OCI-LY3 (cell line): Measurements from ENCODE around the gene ZNF142.
A peak's percentile ranks its signal among the peaks of the same experiment; 100 is the strongest.

Source experiments
- H2AFZ ChIP-seq: fragments of 200-600, 300-600 bp; shearing (Covaris generic); 2 replicates; pipeline ENCODE4 v1.6.0; 2014; ENCODE audit warnings: antibody characterized with exemption, low read depth, low read length
- H3K27ac ChIP-seq: fragments of 200-600, 300-600 bp; sonication (generic); 2 replicates; pipeline ENCODE4 v1.5.1; 2014; ENCODE audit warnings: mild to moderate bottlenecking, low read length, moderate library complexity, mixed read lengths
- H3K27me3 ChIP-seq: fragments of 200-600, 300-600 bp; sonication (generic); 2 replicates; pipeline ENCODE4 v1.6.1; 2014; ENCODE audit warnings: low read depth, low read length, mixed read lengths
- H3K36me3 ChIP-seq: fragments of 200-600, 300-600 bp; sonication (generic); replicated peaks from 2 replicates; pipeline ENCODE3; 2014; ENCODE audit warnings: low read depth, low read length, mixed read lengths
- H3K4me1 ChIP-seq: fragments of 300-600, 200-600 bp; sonication (generic); 2 replicates; pipeline ENCODE4 v1.6.1; 2014; ENCODE audit warnings: low read length, mixed read lengths
- H3K4me2 ChIP-seq: fragments of 200-600, 300-600 bp; sonication (generic); 2 replicates; pipeline ENCODE4 v1.6.1; 2014; ENCODE audit warnings: low read length, mixed read lengths
- H3K4me3 ChIP-seq: fragments of 300-600, 200-600 bp; sonication (generic); 2 replicates; pipeline ENCODE4 v1.5.1; 2014; ENCODE audit warnings: antibody characterized with exemption, mild to moderate bottlenecking, low read length, moderate library complexity
- H3K79me2 ChIP-seq: fragments of 300-600, 200-600 bp; shearing (Covaris generic); 2 replicates; pipeline ENCODE4 v1.6.1; 2014; ENCODE audit warnings: mild to moderate bottlenecking, low read length, mixed read lengths
- H3K9ac ChIP-seq: fragments of 300-600, 200-600 bp; shearing (Covaris generic); 2 replicates; pipeline ENCODE4 v1.6.0; 2014; ENCODE audit warnings: mild to moderate bottlenecking, low read length, moderate library complexity
- H3K9me3 ChIP-seq: fragments of 200-600, 300-600 bp; shearing (Covaris generic); 2 replicates; pipeline ENCODE4 v1.6.1; 2014; ENCODE audit warnings: low read length, mixed read lengths; ENCODE audit not compliant: insufficient read depth
- H4K20me1 ChIP-seq: fragments of 200-600, 300-600 bp; sonication (generic); 2 replicates; pipeline ENCODE4 v1.6.1; 2016; ENCODE audit warnings: low read length, mixed read lengths; ENCODE audit not compliant: insufficient read depth
- EZH2phosphoT487 ChIP-seq: fragments of 200-600 bp; shearing (Covaris generic); IDR thresholded peaks from 2 replicates; pipeline ENCODE4 v1.6.1; 2018; ENCODE audit warnings: antibody characterized with exemption, mixed run types, low read depth
- TF ChIP-seq, protein P1 (sequence below): fragments of 200-600, 300-600 bp; sonication (generic); IDR thresholded peaks from 2 replicates; pipeline ENCODE4 v1.5.1; 2014; ENCODE audit warnings: antibody characterized with exemption, low read length, low read depth

ZNF142 gene, protein sequence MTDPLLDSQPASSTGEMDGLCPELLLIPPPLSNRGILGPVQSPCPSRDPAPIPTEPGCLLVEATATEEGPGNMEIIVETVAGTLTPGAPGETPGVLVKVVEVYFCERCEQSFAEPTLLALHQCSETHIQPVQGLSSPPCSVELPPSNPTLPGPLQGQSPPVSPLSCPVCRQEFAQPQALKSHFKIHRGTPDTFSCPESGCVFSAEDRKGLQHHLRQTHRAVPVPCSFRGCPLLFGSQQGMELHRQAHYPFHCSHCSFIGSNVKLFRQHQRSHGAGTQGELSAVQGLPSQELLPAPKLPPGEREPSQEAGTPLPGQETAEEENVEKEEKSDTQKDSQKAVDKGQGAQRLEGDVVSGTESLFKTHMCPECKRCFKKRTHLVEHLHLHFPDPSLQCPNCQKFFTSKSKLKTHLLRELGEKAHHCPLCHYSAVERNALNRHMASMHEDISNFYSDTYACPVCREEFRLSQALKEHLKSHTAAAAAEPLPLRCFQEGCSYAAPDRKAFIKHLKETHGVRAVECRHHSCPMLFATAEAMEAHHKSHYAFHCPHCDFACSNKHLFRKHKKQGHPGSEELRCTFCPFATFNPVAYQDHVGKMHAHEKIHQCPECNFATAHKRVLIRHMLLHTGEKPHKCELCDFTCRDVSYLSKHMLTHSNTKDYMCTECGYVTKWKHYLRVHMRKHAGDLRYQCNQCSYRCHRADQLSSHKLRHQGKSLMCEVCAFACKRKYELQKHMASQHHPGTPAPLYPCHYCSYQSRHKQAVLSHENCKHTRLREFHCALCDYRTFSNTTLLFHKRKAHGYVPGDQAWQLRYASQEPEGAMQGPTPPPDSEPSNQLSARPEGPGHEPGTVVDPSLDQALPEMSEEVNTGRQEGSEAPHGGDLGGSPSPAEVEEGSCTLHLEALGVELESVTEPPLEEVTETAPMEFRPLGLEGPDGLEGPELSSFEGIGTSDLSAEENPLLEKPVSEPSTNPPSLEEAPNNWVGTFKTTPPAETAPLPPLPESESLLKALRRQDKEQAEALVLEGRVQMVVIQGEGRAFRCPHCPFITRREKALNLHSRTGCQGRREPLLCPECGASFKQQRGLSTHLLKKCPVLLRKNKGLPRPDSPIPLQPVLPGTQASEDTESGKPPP (N-terminal part only)

DNA sequence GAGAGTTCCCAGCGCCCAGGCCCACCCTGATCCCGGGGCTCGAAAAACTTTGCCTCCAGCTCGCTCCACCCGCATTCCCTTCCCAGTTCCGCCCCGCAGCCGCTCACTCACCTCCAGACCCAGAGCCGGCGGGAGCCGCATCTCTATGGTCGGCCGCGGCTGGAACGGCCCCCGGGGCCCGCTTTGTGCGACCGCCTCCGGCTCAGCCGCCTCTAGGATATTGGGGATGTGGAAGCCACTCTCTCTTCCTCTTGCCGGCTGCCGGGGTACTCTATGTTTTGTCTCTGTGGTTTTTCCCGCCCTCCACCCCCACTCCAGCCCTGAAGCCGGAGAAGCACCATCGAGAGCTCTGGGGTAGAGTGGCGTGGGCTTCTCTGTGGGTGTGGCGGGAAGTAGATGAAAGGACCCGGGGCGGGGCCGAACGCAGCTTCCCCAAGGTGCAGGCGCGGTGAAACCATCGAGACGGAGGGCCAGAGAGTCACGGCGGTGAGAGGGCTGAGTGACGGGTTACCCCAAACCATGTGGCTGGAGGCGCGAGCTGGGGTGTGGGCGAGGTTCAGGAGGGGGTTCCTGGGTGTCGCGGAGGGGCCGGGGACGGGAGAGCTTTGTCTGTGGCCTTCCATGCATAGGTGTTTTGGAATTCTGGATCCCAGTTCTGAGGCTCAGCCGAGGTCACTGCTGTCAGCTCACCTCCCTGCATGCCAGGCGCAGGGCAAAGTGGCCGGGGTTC, at the start of gene ZNF142, which contains the start of gene BCS1L:
Gene ZNF142 (minus strand): TSS at position 366 of the 730 bp plus-strand sequence. CDS start 3,194 bp downstream, outside the sequence.
Gene BCS1L (plus strand): TSS at position 426 of the 730 bp plus-strand sequence. CDS start 1,305 bp downstream, outside the sequence.
- Histone ChIP-seq H3K27me3 (no peaks in the 10 kb centered on the region), H2AFZ (peak within 1 kb of the TSS; percentile 95), H3K36me3 (peaks cover 13% of the 10 kb centered on the region), H3K9ac (peak within 1 kb of the TSS; percentile 79), H3K9me3 (no peaks in the 10 kb centered on the region), H3K4me1 (peaks cover 7% of the 10 kb centered on the region), H3K27ac (peak within 1 kb of the TSS; percentile 67), H3K4me3 (peak within 1 kb of the TSS; percentile 92), H3K4me2 (peak within 1 kb of the TSS; percentile 98), H3K79me2 (peaks cover 41% of the 10 kb centered on the region), H4K20me1 (no peaks in the 10 kb centered on the region)
- no peak for TF ChIP-seq EZH2phosphoT487
- TF ChIP-seq, protein P1, sequence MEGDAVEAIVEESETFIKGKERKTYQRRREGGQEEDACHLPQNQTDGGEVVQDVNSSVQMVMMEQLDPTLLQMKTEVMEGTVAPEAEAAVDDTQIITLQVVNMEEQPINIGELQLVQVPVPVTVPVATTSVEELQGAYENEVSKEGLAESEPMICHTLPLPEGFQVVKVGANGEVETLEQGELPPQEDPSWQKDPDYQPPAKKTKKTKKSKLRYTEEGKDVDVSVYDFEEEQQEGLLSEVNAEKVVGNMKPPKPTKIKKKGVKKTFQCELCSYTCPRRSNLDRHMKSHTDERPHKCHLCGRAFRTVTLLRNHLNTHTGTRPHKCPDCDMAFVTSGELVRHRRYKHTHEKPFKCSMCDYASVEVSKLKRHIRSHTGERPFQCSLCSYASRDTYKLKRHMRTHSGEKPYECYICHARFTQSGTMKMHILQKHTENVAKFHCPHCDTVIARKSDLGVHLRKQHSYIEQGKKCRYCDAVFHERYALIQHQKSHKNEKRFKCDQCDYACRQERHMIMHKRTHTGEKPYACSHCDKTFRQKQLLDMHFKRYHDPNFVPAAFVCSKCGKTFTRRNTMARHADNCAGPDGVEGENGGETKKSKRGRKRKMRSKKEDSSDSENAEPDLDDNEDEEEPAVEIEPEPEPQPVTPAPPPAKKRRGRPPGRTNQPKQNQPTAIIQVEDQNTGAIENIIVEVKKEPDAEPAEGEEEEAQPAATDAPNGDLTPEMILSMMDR = no peak

DNA sequence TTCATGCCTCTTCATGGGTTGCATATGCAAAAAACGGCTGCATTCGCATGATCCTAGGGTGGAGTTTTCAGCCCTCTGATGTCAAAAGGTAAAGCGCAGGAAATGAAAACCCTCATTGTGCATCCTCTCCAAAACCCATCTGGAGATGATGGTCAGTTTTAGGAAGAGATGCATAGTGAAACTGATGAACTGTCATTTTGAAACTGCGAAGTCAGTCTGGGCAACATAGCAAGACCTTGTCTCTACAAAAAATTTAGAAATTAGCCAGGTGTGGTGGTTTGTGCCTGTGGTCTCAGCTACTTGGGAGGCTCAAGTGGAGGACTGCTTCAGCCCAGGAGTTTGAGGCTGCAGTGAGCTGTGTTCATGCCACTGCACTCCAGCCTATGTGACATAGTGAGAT, 48.7 kb upstream of the ZNF142 start:
- Histone ChIP-seq H3K9me3 (no peaks in the 10 kb centered on the region), H3K4me2 (no peak overlapping the region), H3K4me3 (no peak overlapping the region), H3K27ac (no peak overlapping the region), H3K79me2 (peaks cover 22% of the 10 kb centered on the region), H2AFZ (no peak overlapping the region), H3K36me3 (no peaks in the 10 kb centered on the region), H3K27me3 (no peaks in the 10 kb centered on the region), H3K9ac (no peak overlapping the region), H4K20me1 (no peaks in the 10 kb centered on the region), H3K4me1 (peaks cover 5% of the 10 kb centered on the region)
- TF ChIP-seq, protein P1 = no peak
- no peak for TF ChIP-seq EZH2phosphoT487

DNA sequence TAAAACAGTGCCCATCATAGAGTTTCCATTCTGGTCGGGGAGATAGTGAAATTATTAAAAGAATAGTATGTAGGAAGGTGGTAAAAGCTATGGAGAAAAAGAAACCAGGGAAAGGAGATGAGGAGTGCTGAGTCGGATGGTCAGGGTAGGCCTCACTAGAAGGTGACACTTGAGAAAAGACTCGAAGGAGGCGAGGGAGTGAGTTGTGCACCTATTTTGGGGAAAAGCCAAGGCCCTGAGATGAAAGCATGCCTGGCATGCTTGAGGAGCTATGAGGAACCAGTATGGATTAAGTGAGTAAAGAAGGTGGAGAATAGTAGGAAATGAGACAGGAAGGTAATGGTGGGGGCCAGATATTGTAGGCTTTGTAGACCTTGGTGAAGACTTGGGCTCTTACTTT, 43.9 kb upstream of the ZNF142 start:
- no peaks in the 10 kb centered on the region for H4K20me1 ChIP-seq
- H3K9ac ChIP-seq = no peak overlapping the region
- H3K36me3 ChIP-seq = no peaks in the 10 kb centered on the region
- H3K27ac ChIP-seq = no peak overlapping the region
- no peak overlapping the region for H2AFZ ChIP-seq
- H3K4me1 ChIP-seq = no peaks in the 10 kb centered on the region
- H3K4me2 ChIP-seq = no peak overlapping the region
- no peak overlapping the region for H3K4me3 ChIP-seq
- H3K9me3 ChIP-seq = no peaks in the 10 kb centered on the region
- no peaks in the 10 kb centered on the region for H3K79me2 ChIP-seq
- no peaks in the 10 kb centered on the region for H3K27me3 ChIP-seq
- TF ChIP-seq, protein P1 = no peak
- no peak for TF ChIP-seq EZH2phosphoT487
